Activated CD4-positive, alpha-beta T cell treated with anti-CD3 and anti-CD28 coated beads, Interleukin-2, amount 50 U/mL, for 24 hours (primary cell): ENCODE results near the gene PROKR1.
"Not testable (repeated sequence)": the region's sequence is repeated elsewhere in the genome, so short reads cannot be mapped to it uniquely, and the experiment has no call there.

Experiments
- DNase-seq, 2 donors: peaks; one replicate each; pipeline ENCODE4 v3.0.0-alpha.2; 2020; ENCODE audit warnings: low read depth in 1 of 2, low spot score in 1 of 2

Gene PROKR1

GRCh38 chr2:68643011-68643873 lies at the start of gene PROKR1:
PROKR1 (plus strand) TSS chr2:68643579; CDS start chr2:68645822, 2,243 bp downstream.
- DNase-seq: no peak

GRCh38 chr2:68594041-68594440 lies 49.3 kb upstream of the PROKR1 start:
- DNase-seq: no peak

DNA sequence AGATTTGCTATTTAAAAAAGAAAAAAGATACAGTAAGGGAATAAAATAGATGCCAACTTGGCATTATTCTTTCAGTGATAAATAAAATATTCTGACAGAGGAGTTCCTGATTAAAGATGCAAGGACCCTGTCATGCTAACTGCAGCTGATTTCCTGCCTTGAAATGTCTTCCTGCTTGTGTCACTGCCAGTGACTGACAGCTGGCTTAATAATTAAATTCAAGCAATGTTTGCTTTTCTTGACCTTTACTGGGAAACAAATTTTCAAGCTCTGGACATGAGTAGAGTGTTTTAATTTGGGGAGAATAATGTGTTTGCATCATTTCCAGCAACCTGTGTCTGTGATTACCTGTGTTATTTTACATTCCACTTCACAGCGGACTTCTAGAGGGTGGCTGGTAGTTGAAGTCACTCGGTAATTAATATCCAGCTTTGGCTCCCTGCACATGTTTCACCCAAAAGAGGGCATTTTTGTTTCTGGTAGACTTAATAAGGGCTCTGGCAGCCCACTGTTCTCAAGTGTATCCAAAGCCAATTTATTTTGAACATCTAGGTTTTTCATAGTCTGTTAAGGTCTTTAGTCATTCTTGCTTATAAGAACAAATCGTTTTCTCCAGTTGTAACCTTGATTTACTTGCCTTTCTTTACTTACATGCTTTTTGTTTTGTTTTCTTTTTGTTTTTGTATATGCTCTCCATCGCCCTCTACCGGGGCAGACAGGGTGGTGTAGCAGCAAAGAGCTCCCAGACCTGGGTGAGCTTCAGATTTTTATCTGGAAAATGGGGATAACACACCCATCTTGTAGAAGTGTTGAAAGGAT lies 48.5 kb upstream of the PROKR1 start:
- DNase-seq: peak; percentile 10 to 28

DNA sequence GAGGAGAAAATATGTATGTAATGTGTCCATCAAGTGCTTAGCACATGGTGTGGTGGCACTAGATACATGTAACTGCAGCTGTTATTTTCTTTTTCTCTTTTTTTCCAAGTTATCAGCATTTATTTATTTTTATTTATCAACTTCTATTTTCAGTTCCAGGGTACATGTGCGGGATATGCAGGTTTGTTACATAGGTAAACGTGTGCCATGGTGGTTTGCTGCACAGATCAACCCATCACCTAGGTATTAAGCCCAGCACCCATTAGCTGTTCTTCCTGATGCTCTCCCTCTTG lies 47.9 kb upstream of the PROKR1 start:
- DNase-seq: not testable (repeated sequence)

DNA sequence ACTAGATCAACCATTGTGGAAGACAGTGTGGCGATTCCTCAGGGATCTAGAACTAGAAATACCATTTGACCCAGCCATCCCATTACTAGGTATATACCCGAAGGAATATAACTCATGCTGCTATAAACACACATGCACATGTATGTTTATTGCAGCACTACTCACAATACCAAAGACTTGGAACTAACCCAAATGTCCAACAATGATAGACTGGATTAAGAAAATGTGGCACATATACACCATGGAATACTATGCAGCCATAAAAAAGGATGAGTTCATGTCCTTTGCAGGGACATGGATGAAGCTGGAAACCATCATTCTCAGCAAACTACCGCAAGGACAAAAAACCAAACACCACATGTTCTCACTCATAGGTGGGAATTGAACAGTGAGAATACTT lies 42.9 kb upstream of the PROKR1 start:
- not testable (repeated sequence) for DNase-seq

DNA sequence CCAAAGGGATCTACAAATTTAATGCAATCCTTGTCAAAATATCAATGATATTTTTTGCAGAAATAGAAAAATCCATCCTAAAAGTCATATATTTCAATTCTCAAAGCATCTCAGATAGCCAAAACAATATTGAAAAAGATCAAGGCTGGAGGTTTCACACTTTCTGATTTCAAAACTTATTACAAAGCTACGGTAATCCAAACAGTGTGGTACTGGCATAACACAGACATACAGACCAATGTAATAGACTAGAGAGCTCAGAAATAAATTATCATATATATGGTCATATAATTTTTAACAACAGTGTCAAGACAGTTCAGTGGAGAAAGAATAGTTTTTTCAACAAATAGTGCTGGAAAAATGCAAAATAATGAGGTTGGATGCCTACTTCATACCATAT lies 40.3 kb upstream of the PROKR1 start:
- DNase-seq: no peak

DNA sequence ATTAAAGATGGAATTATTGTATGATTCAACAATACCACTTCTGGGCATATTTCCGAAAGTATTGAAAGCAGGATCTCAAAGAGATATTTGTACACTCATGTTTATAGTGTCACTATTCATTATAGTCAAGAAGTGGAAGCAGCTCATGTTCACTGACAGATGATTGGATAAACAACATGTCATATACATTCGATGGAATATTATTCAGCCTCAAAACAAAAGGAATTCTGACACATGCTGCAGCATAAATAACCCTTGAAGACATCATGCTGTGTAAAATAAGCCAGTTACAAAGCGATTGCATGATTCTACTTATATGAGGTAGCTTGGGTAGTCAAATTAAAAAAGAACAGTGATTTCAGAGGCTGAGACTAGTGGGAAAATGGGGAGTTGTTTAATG lies 39.3 kb upstream of the PROKR1 start:
- no peak for DNase-seq

GRCh38 chr2:68605939-68606338 lies 37.4 kb upstream of the PROKR1 start:
- DNase-seq: no peak

DNA sequence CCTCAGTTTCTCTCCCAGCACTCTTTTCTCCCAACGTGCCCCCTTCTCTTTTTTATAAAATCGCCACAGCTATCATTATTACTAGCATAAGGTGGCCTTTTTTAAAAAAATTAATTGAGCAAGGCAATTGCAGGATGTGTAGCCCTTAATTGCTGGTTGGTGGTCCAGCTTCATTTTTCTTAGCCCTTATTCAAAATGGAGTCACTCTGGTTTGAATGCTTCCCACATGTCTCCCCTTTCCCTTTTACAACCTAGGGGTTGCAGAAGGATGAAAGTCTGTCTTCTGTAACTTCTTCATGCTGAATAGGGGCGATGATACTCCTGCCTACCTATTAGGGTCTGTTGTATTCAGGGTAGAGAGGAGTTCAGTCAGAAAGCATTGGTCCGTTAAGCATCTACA lies 36.6 kb upstream of the PROKR1 start:
- no peak for DNase-seq

- DNase-seq: no peak
These were observed 35.5 kb upstream of the PROKR1 start for GRCh38 chr2:68607837-68608236.

GRCh38 chr2:68612765-68613519 lies 30.4 kb upstream of the PROKR1 start:
- DNase-seq: no peak

DNA sequence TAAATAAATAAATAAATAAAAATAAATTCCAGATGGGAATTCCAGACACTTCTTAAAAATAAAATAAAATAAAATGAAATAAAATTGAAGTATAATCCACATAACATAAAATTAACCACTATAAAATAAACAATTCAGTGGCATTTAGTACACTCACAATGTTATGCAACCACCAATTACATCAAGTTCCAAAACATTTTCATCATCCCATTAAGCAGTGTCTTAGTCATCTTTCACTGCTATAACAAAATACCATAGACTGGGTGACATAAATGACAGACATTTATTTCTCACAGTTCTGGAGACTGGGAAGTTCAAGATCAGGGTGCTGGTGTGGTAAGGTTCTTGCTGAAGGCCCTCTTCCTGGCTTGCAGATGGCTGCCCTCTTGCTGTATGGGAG lies 22.6 kb upstream of the PROKR1 start:
- no peak for DNase-seq

- DNase-seq: no peak
These were observed 19.6 kb upstream of the PROKR1 start for GRCh38 chr2:68623820-68624219.

- no peak for DNase-seq
These were observed 15.8 kb upstream of the PROKR1 start for GRCh38 chr2:68627615-68628014.

DNA sequence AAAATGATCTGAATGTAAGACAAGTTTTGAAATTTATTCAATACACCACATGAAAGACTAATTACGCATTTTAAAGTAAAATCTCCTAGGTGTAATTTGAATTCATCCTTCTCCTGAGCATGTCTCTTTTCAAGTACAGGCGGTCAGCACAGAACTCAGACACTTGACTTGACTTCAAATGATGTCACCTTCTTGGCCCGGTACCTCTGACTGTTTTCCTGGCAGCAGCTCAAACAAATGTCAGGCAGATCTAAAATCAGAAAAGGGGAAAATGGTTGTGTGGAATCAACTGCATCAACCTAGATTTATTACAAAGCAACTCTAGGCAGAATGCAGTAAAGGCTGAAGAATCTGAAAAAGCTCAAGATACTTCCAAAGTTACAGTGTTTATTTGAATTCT lies 11.4 kb upstream of the PROKR1 start:
- DNase-seq: no peak

GRCh38 chr2:68637047-68637446 lies 6.3 kb upstream of the PROKR1 start:
- no peak for DNase-seq

GRCh38 chr2:68643874-68644485 lies 601 bp downstream of the PROKR1 start:
- DNase-seq: no peak

GRCh38 chr2:68645523-68645922 lies 2.1 kb downstream of the PROKR1 start:
- DNase-seq: no peak

GRCh38 chr2:68646303-68646702 lies 2.9 kb downstream of the PROKR1 start:
- DNase-seq: no peak

- DNase-seq: no peak
These were observed 7.3 kb downstream of the PROKR1 start for GRCh38 chr2:68650645-68651044.

DNA sequence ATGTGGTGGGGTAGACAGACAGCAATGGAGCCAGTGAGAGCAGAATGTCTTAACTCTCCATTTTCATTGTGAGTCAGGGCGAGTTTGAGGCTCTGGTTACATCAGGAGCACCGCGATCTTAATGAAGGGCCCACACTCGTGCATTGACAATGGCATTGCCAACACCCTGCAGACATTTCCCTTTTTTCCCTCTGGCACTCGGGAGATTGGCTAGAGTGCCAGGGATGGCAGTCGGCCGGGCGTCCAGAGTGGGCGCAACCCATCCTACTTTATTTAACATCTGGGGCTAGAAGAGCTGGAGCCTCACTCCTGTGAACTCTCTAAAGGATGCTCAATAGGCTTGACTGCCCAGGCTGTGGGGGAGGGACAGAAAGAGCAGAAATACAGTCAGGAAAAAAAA lies 9.7 kb downstream of the PROKR1 start:
- DNase-seq: no peak
